WTC11 (cell line): Measurements from ENCODE around the gene ADD2. TPM values are rescaled to one million over a fixed set of nuclear protein-coding genes. Genes with fewer than 3 reads are reported as not detected.

Experiments
- ATAC-seq: fragments of 200-7000 bp; cut with Tn5 transposase; 2 replicates; pipeline ENCODE4 v1.10.0; 2021; ENCODE audit warnings: mild to moderate bottlenecking, moderate library complexity
- CTCF ChIA-PET: fragments of 300-600 bp; sonication (Branson Sonifier 250); formaldehyde crosslinking; loops from one replicate; lab custom pipeline; 2021; ENCODE audit warnings: antibody characterized with exemption; lab: Charles Lee
- POLR2A ChIA-PET: fragments of 350-600 bp; sonication (Branson Sonifier 250); formaldehyde crosslinking; loops from one replicate; lab custom pipeline; 2021; ENCODE audit warnings: antibody characterized with exemption; lab: Charles Lee
- DNase-seq: peaks from one replicate; pipeline ENCODE4 v3.0.0; 2021; ENCODE audit warnings: low spot score
- H3K27ac Mint-ChIP-seq: 2 replicates; pipeline ENCODE4 v1.8.0; 2021; ENCODE audit warnings: mixed read lengths
- H3K27me3 Mint-ChIP-seq: 2 replicates; pipeline ENCODE4 v1.8.0; 2021; ENCODE audit warnings: low read depth, mild to moderate bottlenecking, moderate library complexity, mixed read lengths
- H3K36me3 Mint-ChIP-seq: 2 replicates; pipeline ENCODE4 v1.8.0; 2021; ENCODE audit warnings: mixed read lengths
- H3K4me1 Mint-ChIP-seq: 2 replicates; pipeline ENCODE4 v1.8.0; 2022; ENCODE audit warnings: mixed read lengths
- H3K4me3 Mint-ChIP-seq: 2 replicates; pipeline ENCODE4 v1.8.0; 2021; ENCODE audit warnings: mild to moderate bottlenecking, moderate library complexity, mixed read lengths
- H3K9me3 Mint-ChIP-seq: 2 replicates; pipeline ENCODE4 v1.8.0; 2021; ENCODE audit warnings: mixed read lengths
- ATF2 ChIP-seq: sonication (generic); formaldehyde crosslinking; IDR thresholded peaks from 2 replicates; pipeline ENCODE4 v1.8.1; 2022; ENCODE audit warnings: low read depth, missing genetic modification reagents, borderline replicate concordance
- ATF3 ChIP-seq: sonication (generic); formaldehyde crosslinking; conservative IDR thresholded peaks from 2 replicates; pipeline ENCODE4 v1.8.1; 2022; ENCODE audit warnings: mild to moderate bottlenecking, missing genetic modification reagents
- CREB1 ChIP-seq: sonication (generic); formaldehyde crosslinking; IDR thresholded peaks from 2 replicates; pipeline ENCODE4 v1.8.0; 2023; ENCODE audit warnings: mild to moderate bottlenecking, missing genetic modification reagents
- E2F5 ChIP-seq: sonication (generic); formaldehyde crosslinking; IDR thresholded peaks from 2 replicates; pipeline ENCODE4 v1.8.1; 2022; ENCODE audit warnings: mild to moderate bottlenecking, moderate library complexity, missing genetic modification reagents
- FOXK1 ChIP-seq: sonication (generic); formaldehyde crosslinking; IDR thresholded peaks from 2 replicates; pipeline ENCODE4 v1.8.0; 2022; ENCODE audit warnings: mild to moderate bottlenecking, moderate library complexity, missing genetic modification reagents
- FOXP4 ChIP-seq: sonication (generic); formaldehyde crosslinking; IDR thresholded peaks from 2 replicates; pipeline ENCODE4 v1.8.0; 2022; ENCODE audit warnings: mild to moderate bottlenecking, missing genetic modification reagents
- GRHL2 ChIP-seq: fragments of 250-450 bp; sonication (Bioruptor Pico); IDR thresholded peaks from 2 replicates; pipeline ENCODE4 v1.8.0; 2022; ENCODE audit warnings: mild to moderate bottlenecking, moderate library complexity; ENCODE audit not compliant: insufficient replicate concordance, severe bottlenecking
- HMGA2 ChIP-seq: fragments of 250-450 bp; sonication (Bioruptor Pico); IDR thresholded peaks from 2 replicates; pipeline ENCODE4 v1.4.0; 2021; ENCODE audit warnings: mild to moderate bottlenecking, moderate library complexity
- HMGXB4 ChIP-seq: sonication (generic); formaldehyde crosslinking; IDR thresholded peaks from 2 replicates; pipeline ENCODE4 v1.8.1; 2023; ENCODE audit warnings: mild to moderate bottlenecking, moderate library complexity, missing genetic modification reagents
- IRF1 ChIP-seq: sonication (generic); formaldehyde crosslinking; IDR thresholded peaks from 2 replicates; pipeline ENCODE4 v1.8.0; 2023; ENCODE audit warnings: missing genetic modification reagents
- IRF2 ChIP-seq: sonication (generic); formaldehyde crosslinking; IDR thresholded peaks from 2 replicates; pipeline ENCODE4 v1.8.0; 2022; ENCODE audit warnings: low read depth, missing genetic modification reagents, borderline replicate concordance
- MXD4 ChIP-seq: fragments of 250-450 bp; sonication (Bioruptor Pico); IDR thresholded peaks from 2 replicates; pipeline ENCODE4 v1.8.0; 2021; ENCODE audit warnings: mild to moderate bottlenecking, moderate library complexity, borderline replicate concordance
- NFATC4 ChIP-seq: fragments of 250-450 bp; sonication (Bioruptor Pico); IDR thresholded peaks from 2 replicates; pipeline ENCODE4 v1.9.0; 2021; ENCODE audit warnings: mild to moderate bottlenecking
- NR2C2 ChIP-seq: sonication (generic); formaldehyde crosslinking; IDR thresholded peaks from 2 replicates; pipeline ENCODE4 v1.8.0; 2022; ENCODE audit warnings: mild to moderate bottlenecking, missing genetic modification reagents
- SOX15 ChIP-seq: fragments of 250-450 bp; sonication (Bioruptor Pico); IDR thresholded peaks from 2 replicates; pipeline ENCODE4 v1.9.0; 2021; ENCODE audit warnings: mild to moderate bottlenecking
- SP1 ChIP-seq: sonication (generic); formaldehyde crosslinking; conservative IDR thresholded peaks from 2 replicates; pipeline ENCODE4 v1.8.1; 2022; ENCODE audit warnings: missing genetic modification reagents
- STAT6 ChIP-seq: sonication (generic); formaldehyde crosslinking; conservative IDR thresholded peaks from 2 replicates; pipeline ENCODE4 v1.8.1; 2023; ENCODE audit warnings: mild to moderate bottlenecking, low read depth, missing genetic modification reagents, moderate library complexity
- TCF7 ChIP-seq: sonication (generic); formaldehyde crosslinking; IDR thresholded peaks from 2 replicates; pipeline ENCODE4 v1.8.0; 2022; ENCODE audit warnings: mild to moderate bottlenecking, low read depth, missing genetic modification reagents, moderate library complexity
- TEAD1 ChIP-seq: sonication (generic); formaldehyde crosslinking; IDR thresholded peaks from 2 replicates; pipeline ENCODE4 v1.8.0; 2022; ENCODE audit warnings: mild to moderate bottlenecking, missing genetic modification reagents
- TP53 ChIP-seq: sonication (generic); formaldehyde crosslinking; IDR thresholded peaks from 2 replicates; pipeline ENCODE4 v1.8.1; 2023; ENCODE audit warnings: mild to moderate bottlenecking, missing genetic modification reagents
- ZNF219 ChIP-seq: sonication (generic); formaldehyde crosslinking; IDR thresholded peaks from 2 replicates; pipeline ENCODE4 v1.8.0; 2023; ENCODE audit warnings: missing genetic modification reagents, mild to moderate bottlenecking, borderline replicate concordance
- ZNF512 ChIP-seq: sonication (generic); formaldehyde crosslinking; IDR thresholded peaks from 2 replicates; pipeline ENCODE4 v1.8.1; 2022; ENCODE audit warnings: missing genetic modification reagents, borderline replicate concordance
- total RNA-seq: library from RNA; stranded (reverse); gene quantifications from 3 replicates; pipeline ENCODE4 v1.2.3, GENCODE V29; 2021

ADD2 gene
- total RNA-seq, 1 experiment from 2014 or later = 196 TPM

- 0 out of 2 replicates have a peak overlapping the region, but pooled peaks have one; percentile 13 for H3K27ac Mint-ChIP-seq
- H3K4me1 Mint-ChIP-seq = peaks cover 74% of the 10 kb centered on the region
- DNase-seq = no peak
- no peak overlapping the region for H3K4me3 Mint-ChIP-seq
- peaks cover 38% of the 10 kb centered on the region for H3K36me3 Mint-ChIP-seq
- TF ChIP-seq ATF2 (no peak), NR2C2 (no peak), ZNF219 (CRISPR knock-in tag) (no peak), CREB1 (CRISPR knock-in tag) (no peak), ATF3 (CRISPR knock-in tag) (no peak), TEAD1 (CRISPR knock-in tag) (no peak), IRF1 (CRISPR knock-in tag) (no peak), TP53 (no peak), HMGA2 (CRISPR knock-in tag) (no peak), FOXK1 (CRISPR knock-in tag) (no peak), STAT6 (CRISPR knock-in tag) (no peak), SOX15 (CRISPR knock-in tag) (no peak)
- ATAC-seq = no peak
- ChIA-PET CTCF (interaction anchor here (2.3 to 5.1 kb wide), 2 partner anchors 56 to 72 kb away, joined by 9 to 19 read pairs; partner anchors contain the start of gene ADD2), POLR2A (no interaction called here)
- no peaks in the 10 kb centered on the region for H3K27me3 Mint-ChIP-seq
- no peaks in the 10 kb centered on the region for H3K9me3 Mint-ChIP-seq
These were observed 55.1 kb downstream of the ADD2 start for GRCh38 chr2:70712916-70713315.

GRCh38 chr2:70711191-70711590 lies 56.8 kb downstream of the ADD2 start:
- ChIA-PET POLR2A (interaction anchor here (1.2 to 1.6 kb wide), 2 partner anchors 13 to 57 kb away, joined by 3 to 5 read pairs; partner anchors contain the start of gene ADD2), CTCF (interaction anchor here (2.0 kb wide), 1 partner anchor 57 kb away, joined by 6 read pairs; the partner anchor contains the start of gene ADD2)
- Mint-ChIP-seq H3K27ac (peak overlapping the region; percentile 84), H3K36me3 (peaks cover 53% of the 10 kb centered on the region), H3K4me1 (peaks cover 65% of the 10 kb centered on the region), H3K9me3 (no peaks in the 10 kb centered on the region), H3K27me3 (no peaks in the 10 kb centered on the region), H3K4me3 (no peak overlapping the region)
- no peak for DNase-seq
- peak; percentile 17; the same call in 1 of the 2 replicates for ATAC-seq
- no peak for TF ChIP-seq E2F5 (CRISPR knock-in tag)
- no peak for TF ChIP-seq MXD4 (CRISPR knock-in tag)
- TF ChIP-seq SP1 (CRISPR knock-in tag) = no peak
- TF ChIP-seq HMGXB4 = no peak
- no peak for TF ChIP-seq GRHL2 (CRISPR knock-in tag)
- TF ChIP-seq ZNF512 (CRISPR knock-in tag) = no peak
- no peak for TF ChIP-seq NFATC4 (CRISPR knock-in tag)
- TF ChIP-seq FOXP4 = no peak
- TF ChIP-seq ZNF219 (CRISPR knock-in tag) = no peak
- TF ChIP-seq TCF7 = no peak
- no peak for TF ChIP-seq IRF2 (CRISPR knock-in tag)
